Breast epithelium (tissue), 3 donors: ENCODE data around the gene FSTL1.

Experiments used
- CTCF ChIP-seq, 3 donors: fragments of 450-650 bp; IDR thresholded peaks; one replicate each; pipeline ENCODE4 v1.5.1; 2016 to 2017; ENCODE audit warnings: antibody characterized with exemption in 3 of 3, mild to moderate bottlenecking in 3 of 3, moderate library complexity in 3 of 3
- POLR2AphosphoS5 ChIP-seq, 3 donors: sonication (generic); formaldehyde crosslinking; IDR thresholded peaks; one replicate each; pipeline ENCODE4 v1.6.1; 2017; ENCODE audit warnings: antibody characterized with exemption in 3 of 3

GRCh38 chr3:120498556-120499346 lies 48.0 kb upstream of the FSTL1 start:
- TF ChIP-seq CTCF (IDR thresholded peaks at IDR 0.05) (no peak), POLR2AphosphoS5 (IDR thresholded peaks at IDR 0.05) (no peak)
